ENCODE results near the gene NOS2.

- no peak for TF ChIP-seq CTCF (IDR thresholded peaks at IDR 0.05)
- TF ChIP-seq POLR2A (IDR thresholded peaks at IDR 0.05) = no peak
- no peak for TF ChIP-seq POLR2AphosphoS5 (IDR thresholded peaks at IDR 0.05)
These were observed 18.8 kb upstream of the NOS2 start for GRCh38 chr17:27819145-27819544.
